Measurements from ENCODE around the gene MIEN1. TPM values are rescaled to one million over a fixed set of nuclear protein-coding genes. Genes with fewer than 3 reads are reported as not detected.
"Not testable (repeated sequence)": the region's sequence is repeated elsewhere in the genome, so short reads cannot be mapped to it uniquely, and the experiment has no call there.

Gene MIEN1
- total RNA-seq, 1 donor = 14.8 TPM

DNA sequence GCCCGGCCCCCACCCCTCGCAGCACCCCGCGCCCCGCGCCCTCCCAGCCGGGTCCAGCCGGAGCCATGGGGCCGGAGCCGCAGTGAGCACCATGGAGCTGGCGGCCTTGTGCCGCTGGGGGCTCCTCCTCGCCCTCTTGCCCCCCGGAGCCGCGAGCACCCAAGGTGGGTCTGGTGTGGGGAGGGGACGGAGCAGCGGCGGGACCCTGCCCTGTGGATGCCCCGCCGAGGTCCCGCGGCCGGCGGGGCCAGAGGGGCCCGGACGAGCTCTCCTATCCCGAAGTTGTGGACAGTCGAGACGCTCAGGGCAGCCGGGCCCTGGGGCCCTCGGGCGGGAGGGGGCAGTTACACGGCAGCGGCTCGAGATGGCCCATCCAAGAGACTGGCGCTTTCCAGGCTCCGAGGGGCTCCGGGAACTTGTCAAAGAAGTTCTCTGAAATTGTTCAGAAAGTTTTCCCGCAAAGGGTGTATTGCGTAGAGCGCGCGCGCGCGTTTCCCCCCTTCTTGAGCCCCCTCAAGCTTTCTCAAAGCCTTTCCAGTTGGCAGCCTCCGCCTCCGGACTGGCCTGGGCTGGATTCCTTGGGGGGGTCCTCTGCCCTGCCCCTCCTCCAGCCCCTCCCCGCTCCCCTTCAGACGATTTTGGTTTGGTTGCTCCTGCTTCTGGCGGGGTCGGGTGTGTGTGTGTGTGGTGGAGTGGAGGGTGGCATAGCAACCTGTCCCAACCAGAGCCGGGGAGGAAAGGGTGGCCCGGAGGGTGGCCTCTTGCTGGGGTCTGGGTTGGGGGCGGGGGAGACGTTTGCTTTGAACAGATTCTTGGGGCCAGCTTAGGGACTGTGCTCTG is 30.0 kb downstream of the MIEN1 start:
- Histone ChIP-seq H4K20me1 (ENCODE audit: insufficient read depth, low read length) (peaks cover 31% of the 10 kb centered on the region), H3K4me2 (ENCODE audit: insufficient read depth, low read length) (peak overlapping the region; percentile 86), H2AFZ (ENCODE audit: low read length) (peak overlapping the region; percentile 42), H3K79me2 (ENCODE audit: insufficient read depth, low read length) (peaks cover 55% of the 10 kb centered on the region), H3K36me3 (ENCODE audit: insufficient read depth, low read length) (no peaks in the 10 kb centered on the region), H3K4me1 (ENCODE audit: insufficient read depth, low read length) (peaks cover 13% of the 10 kb centered on the region), H3K27me3 (ENCODE audit: insufficient read depth, low read length) (no peaks in the 10 kb centered on the region), H3K27ac (ENCODE audit: low read depth, low read length) (no peak overlapping the region), H3K4me3 (ENCODE audit: insufficient read depth, low read length) (peak overlapping the region; percentile 76), H3K9me3 (ENCODE audit: low read depth, low read length) (no peaks in the 10 kb centered on the region)
- TF ChIP-seq, protein P1, sequence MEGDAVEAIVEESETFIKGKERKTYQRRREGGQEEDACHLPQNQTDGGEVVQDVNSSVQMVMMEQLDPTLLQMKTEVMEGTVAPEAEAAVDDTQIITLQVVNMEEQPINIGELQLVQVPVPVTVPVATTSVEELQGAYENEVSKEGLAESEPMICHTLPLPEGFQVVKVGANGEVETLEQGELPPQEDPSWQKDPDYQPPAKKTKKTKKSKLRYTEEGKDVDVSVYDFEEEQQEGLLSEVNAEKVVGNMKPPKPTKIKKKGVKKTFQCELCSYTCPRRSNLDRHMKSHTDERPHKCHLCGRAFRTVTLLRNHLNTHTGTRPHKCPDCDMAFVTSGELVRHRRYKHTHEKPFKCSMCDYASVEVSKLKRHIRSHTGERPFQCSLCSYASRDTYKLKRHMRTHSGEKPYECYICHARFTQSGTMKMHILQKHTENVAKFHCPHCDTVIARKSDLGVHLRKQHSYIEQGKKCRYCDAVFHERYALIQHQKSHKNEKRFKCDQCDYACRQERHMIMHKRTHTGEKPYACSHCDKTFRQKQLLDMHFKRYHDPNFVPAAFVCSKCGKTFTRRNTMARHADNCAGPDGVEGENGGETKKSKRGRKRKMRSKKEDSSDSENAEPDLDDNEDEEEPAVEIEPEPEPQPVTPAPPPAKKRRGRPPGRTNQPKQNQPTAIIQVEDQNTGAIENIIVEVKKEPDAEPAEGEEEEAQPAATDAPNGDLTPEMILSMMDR (IDR thresholded peaks at IDR 0.05; ENCODE audit: extremely low read depth, low read depth, low read length) = no peak
- DNase-seq (ENCODE audit: insufficient read length, low spot score, missing footprints) = peak; percentile 97

DNA sequence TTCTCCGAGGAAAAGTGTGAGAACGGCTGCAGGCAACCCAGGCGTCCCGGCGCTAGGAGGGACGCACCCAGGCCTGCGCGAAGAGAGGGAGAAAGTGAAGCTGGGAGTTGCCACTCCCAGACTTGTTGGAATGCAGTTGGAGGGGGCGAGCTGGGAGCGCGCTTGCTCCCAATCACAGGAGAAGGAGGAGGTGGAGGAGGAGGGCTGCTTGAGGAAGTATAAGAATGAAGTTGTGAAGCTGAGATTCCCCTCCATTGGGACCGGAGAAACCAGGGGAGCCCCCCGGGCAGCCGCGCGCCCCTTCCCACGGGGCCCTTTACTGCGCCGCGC is 30.5 kb downstream of the MIEN1 start, which contains the start of gene ERBB2:
TSS of gene ERBB2 (plus strand) at position 247 of the 330 bp plus-strand sequence. CDS start 175 bp downstream, outside the sequence.
- TF ChIP-seq, protein P1 (IDR thresholded peaks at IDR 0.05; ENCODE audit: extremely low read depth, low read depth, low read length) = no peak
- Histone ChIP-seq H3K4me1 (ENCODE audit: insufficient read depth, low read length) (peaks cover 11% of the 10 kb centered on the region), H2AFZ (ENCODE audit: low read length) (peak within 1 kb of the TSS; percentile 83), H3K9me3 (ENCODE audit: low read depth, low read length) (no peaks in the 10 kb centered on the region), H3K36me3 (ENCODE audit: insufficient read depth, low read length) (no peaks in the 10 kb centered on the region), H3K4me2 (ENCODE audit: insufficient read depth, low read length) (peak within 1 kb of the TSS; percentile 86), H3K79me2 (ENCODE audit: insufficient read depth, low read length) (peaks cover 49% of the 10 kb centered on the region), H3K27ac (ENCODE audit: low read depth, low read length) (peak within 1 kb of the TSS; percentile 19), H4K20me1 (ENCODE audit: insufficient read depth, low read length) (peaks cover 25% of the 10 kb centered on the region), H3K27me3 (ENCODE audit: insufficient read depth, low read length) (no peaks in the 10 kb centered on the region), H3K4me3 (ENCODE audit: insufficient read depth, low read length) (peak within 1 kb of the TSS; percentile 76)
- DNase-seq (ENCODE audit: insufficient read length, low spot score, missing footprints) = peak; percentile 97

DNA sequence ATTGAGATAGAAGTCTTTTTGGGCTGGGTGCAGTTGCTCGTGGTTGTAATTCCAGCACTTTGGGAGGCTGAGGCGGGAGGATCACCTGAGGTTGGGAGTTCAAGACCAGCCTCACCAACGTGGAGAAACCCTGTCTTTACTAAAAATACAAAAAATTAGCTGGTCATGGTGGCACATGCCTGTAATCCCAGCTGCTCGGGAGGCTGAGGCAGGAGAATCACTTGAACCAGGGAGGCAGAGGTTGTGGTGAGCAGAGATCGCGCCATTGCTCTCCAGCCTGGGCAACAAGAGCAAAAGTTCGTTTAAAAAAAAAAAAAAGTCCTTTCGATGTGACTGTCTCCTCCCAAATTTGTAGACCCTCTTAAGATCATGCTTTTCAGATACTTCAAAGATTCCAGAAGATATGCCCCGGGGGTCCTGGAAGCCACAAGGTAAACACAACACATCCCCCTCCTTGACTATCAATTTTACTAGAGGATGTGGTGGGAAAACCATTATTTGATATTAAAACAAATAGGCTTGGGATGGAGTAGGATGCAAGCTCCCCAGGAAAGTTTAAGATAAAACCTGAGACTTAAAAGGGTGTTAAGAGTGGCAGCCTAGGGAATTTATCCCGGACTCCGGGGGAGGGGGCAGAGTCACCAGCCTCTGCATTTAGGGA is 31.0 kb downstream of the MIEN1 start:
- peak; percentile 93 for DNase-seq (ENCODE audit: insufficient read length, low spot score, missing footprints)
- peaks cover 20% of the 10 kb centered on the region for H4K20me1 ChIP-seq (ENCODE audit: insufficient read depth, low read length)
- H3K27me3 ChIP-seq (ENCODE audit: insufficient read depth, low read length); H3K9me3 ChIP-seq (ENCODE audit: low read depth, low read length); H3K36me3 ChIP-seq (ENCODE audit: insufficient read depth, low read length); H3K4me1 ChIP-seq (ENCODE audit: insufficient read depth, low read length): not testable (repeated sequence)
- peak overlapping the region; percentile 83 for H2AFZ ChIP-seq (ENCODE audit: low read length)
- H3K27ac ChIP-seq (ENCODE audit: low read depth, low read length) = peak overlapping the region; percentile 19
- H3K79me2 ChIP-seq (ENCODE audit: insufficient read depth, low read length) = peaks cover 45% of the 10 kb centered on the region
- H3K4me2 ChIP-seq (ENCODE audit: insufficient read depth, low read length) = peak overlapping the region; percentile 86
- peak overlapping the region; percentile 76 for H3K4me3 ChIP-seq (ENCODE audit: insufficient read depth, low read length)

DNA sequence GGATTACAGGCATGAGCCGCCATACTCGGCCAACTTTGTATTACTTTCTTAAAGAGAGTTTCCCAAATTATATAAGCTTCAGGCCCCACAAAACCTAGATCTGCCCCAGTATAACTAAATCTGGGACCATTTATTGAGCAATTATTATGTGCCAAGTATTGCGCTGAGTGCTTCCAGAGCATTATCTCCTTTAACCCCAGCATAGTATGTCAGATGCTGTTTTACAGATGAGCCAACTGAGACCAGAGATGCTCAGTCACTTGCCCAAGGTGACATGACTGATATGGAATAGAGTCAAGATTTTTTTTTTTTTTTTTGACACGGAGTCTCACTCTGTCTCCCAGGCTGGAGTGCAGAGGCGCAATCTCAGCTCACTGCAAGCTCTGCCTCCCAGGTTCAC is 32.4 kb downstream of the MIEN1 start:
- no peak overlapping the region for H2AFZ ChIP-seq (ENCODE audit: low read length)
- peaks cover 32% of the 10 kb centered on the region for H3K79me2 ChIP-seq (ENCODE audit: insufficient read depth, low read length)
- H4K20me1 ChIP-seq (ENCODE audit: insufficient read depth, low read length) = peaks cover 12% of the 10 kb centered on the region
- no peaks in the 10 kb centered on the region for H3K36me3 ChIP-seq (ENCODE audit: insufficient read depth, low read length)
- no peak overlapping the region for H3K4me3 ChIP-seq (ENCODE audit: insufficient read depth, low read length)
- no peaks in the 10 kb centered on the region for H3K9me3 ChIP-seq (ENCODE audit: low read depth, low read length)
- DNase-seq (ENCODE audit: insufficient read length, low spot score, missing footprints) = peak; percentile 53
- H3K4me2 ChIP-seq (ENCODE audit: insufficient read depth, low read length) = no peak overlapping the region
- TF ChIP-seq, protein P1 (IDR thresholded peaks at IDR 0.05; ENCODE audit: extremely low read depth, low read depth, low read length) = no peak
- no peak overlapping the region for H3K27ac ChIP-seq (ENCODE audit: low read depth, low read length)
- no peaks in the 10 kb centered on the region for H3K27me3 ChIP-seq (ENCODE audit: insufficient read depth, low read length)
- peaks cover 8% of the 10 kb centered on the region for H3K4me1 ChIP-seq (ENCODE audit: insufficient read depth, low read length)

All from osteoblast (primary cell).